ENCODE measurements around the gene PABPN1L.

PABPN1L gene

GRCh38 chr16:88908307-88908706, 41.8 kb upstream of the PABPN1L start:
- no peaks in the 10 kb centered on the region for H3K9me3 ChIP-seq
- TF ChIP-seq CTCF (IDR thresholded peaks at IDR 0.05; ENCODE audit: low read depth, low read length) = no peak
- H3K4me1 ChIP-seq = peaks cover 5% of the 10 kb centered on the region
- no peak overlapping the region for H3K4me3 ChIP-seq (ENCODE audit: low read depth, low read length)
- H3K27me3 ChIP-seq = peaks cover 11% of the 10 kb centered on the region
- DNase-seq = no peak
- no peaks in the 10 kb centered on the region for H3K36me3 ChIP-seq

DNA sequence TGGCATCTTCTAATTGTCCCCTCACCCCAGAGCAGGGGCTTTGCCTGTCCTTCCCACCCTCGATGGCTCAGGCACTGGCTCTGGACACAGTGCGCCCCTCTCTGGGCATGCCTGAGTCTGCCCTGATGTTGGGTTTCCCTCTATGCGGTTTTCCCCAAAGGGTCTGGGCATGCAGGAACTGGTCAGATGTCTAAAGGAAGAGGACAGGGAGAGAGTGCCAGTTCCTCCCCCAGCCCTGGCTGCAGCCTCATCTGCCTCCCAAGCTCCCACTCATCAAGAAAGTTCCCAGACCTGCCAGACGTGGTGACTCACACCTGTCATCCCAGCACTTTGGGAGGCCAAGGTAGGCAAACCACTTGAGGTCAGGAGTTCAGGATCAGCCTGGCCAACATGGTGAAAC, 41.3 kb upstream of the PABPN1L start:
- Histone ChIP-seq H3K4me1 (peaks cover 5% of the 10 kb centered on the region), H3K36me3 (no peaks in the 10 kb centered on the region), H3K9me3 (no peaks in the 10 kb centered on the region), H3K4me3 (ENCODE audit: low read depth, low read length) (no peak overlapping the region), H3K27me3 (peaks cover 11% of the 10 kb centered on the region)
- no peak for DNase-seq
- TF ChIP-seq CTCF (IDR thresholded peaks at IDR 0.05; ENCODE audit: low read depth, low read length) = no peak

DNA sequence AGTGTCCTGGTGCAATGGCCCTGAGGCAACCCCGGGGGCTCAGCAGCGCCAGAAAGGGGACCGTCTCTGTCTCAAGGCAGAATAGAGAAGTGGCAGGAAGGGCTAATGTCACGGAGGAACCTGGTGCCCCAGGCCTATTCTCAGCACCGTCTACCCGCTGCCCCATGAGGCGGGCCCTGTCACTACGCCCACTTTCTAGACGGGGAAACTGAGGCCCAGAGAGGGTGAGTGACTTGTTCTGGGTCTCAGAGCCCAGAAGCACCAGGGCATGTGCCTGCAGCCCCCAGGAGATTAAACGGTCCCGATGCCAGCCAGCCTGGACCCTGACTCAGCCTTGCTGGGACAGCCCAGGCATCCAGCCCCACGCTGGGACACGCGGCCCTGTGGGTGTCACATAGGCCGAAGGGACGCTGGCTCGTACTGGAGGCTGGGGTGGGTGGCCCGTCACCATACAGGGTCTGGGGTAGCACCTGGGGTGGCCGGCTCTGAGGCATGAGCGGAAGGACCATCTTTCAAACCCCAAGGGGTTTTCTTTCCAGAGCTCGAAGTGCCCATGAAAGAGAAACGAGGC, 40.2 kb upstream of the PABPN1L start:
- no peak for TF ChIP-seq CTCF (IDR thresholded peaks at IDR 0.05; ENCODE audit: low read depth, low read length)
- H3K9me3 ChIP-seq = no peaks in the 10 kb centered on the region
- H3K36me3 ChIP-seq = no peaks in the 10 kb centered on the region
- no peak overlapping the region for H3K4me3 ChIP-seq (ENCODE audit: low read depth, low read length)
- DNase-seq = no peak
- H3K27me3 ChIP-seq = peaks cover 11% of the 10 kb centered on the region
- peaks cover 5% of the 10 kb centered on the region for H3K4me1 ChIP-seq

DNA sequence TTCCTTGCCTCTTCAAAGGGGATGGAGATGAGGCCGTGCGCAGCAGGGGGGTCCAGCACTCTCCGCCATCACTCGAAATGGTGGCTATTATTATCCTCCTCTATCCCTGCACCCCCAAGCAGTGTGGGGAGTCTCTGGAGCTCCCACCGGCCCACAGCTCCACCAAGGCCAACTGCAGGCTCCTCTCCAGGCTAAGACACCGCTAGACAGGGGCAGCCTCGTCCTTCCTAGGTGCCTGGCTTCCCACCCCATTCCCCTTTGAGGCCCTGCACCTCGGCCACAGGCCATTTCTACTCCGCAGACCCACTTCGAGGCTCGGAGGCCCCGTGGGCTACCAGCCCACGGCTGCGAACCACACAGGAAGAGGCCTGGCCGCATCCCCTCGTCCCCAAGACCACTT, 39.6 kb upstream of the PABPN1L start:
- peaks cover 9% of the 10 kb centered on the region for H3K27me3 ChIP-seq
- peaks cover 2% of the 10 kb centered on the region for H3K4me1 ChIP-seq
- TF ChIP-seq CTCF (IDR thresholded peaks at IDR 0.05; ENCODE audit: low read depth, low read length) = no peak
- DNase-seq = no peak
- H3K36me3 ChIP-seq = no peaks in the 10 kb centered on the region
- no peaks in the 10 kb centered on the region for H3K9me3 ChIP-seq
- no peak overlapping the region for H3K4me3 ChIP-seq (ENCODE audit: low read depth, low read length)

- Histone ChIP-seq H3K27me3 (peaks cover 9% of the 10 kb centered on the region), H3K4me1 (no peaks in the 10 kb centered on the region; the same call in 1 of the 2 replicates), H3K4me3 (ENCODE audit: low read depth, low read length) (no peak overlapping the region), H3K36me3 (no peaks in the 10 kb centered on the region), H3K9me3 (no peaks in the 10 kb centered on the region)
- no peak for TF ChIP-seq CTCF (IDR thresholded peaks at IDR 0.05; ENCODE audit: low read depth, low read length)
- peak; percentile 59 for DNase-seq
Observed at GRCh38 chr16:88905563-88905962, 39.1 kb upstream of the PABPN1L start.

- no peaks in the 10 kb centered on the region; the same call in 1 of the 2 replicates for H3K4me1 ChIP-seq
- TF ChIP-seq CTCF (IDR thresholded peaks at IDR 0.05; ENCODE audit: low read depth, low read length) = no peak
- no peaks in the 10 kb centered on the region for H3K36me3 ChIP-seq
- no peak for DNase-seq
- H3K4me3 ChIP-seq (ENCODE audit: low read depth, low read length) = no peak overlapping the region
- H3K9me3 ChIP-seq = no peaks in the 10 kb centered on the region
- peaks cover 12% of the 10 kb centered on the region for H3K27me3 ChIP-seq
Observed at GRCh38 chr16:88904676-88905365, 38.4 kb upstream of the PABPN1L start.

All from BE2C (cell line).